Activated CD8-positive, alpha-beta memory T cell treated with anti-CD3 and anti-CD28 coated beads for 24 hours (primary cell): Measurements from ENCODE around the gene NTHL1.

Experiments used
- DNase-seq: peaks from one replicate; pipeline ENCODE4 v3.0.0-alpha.2; 2020

The NTHL1 gene

DNA sequence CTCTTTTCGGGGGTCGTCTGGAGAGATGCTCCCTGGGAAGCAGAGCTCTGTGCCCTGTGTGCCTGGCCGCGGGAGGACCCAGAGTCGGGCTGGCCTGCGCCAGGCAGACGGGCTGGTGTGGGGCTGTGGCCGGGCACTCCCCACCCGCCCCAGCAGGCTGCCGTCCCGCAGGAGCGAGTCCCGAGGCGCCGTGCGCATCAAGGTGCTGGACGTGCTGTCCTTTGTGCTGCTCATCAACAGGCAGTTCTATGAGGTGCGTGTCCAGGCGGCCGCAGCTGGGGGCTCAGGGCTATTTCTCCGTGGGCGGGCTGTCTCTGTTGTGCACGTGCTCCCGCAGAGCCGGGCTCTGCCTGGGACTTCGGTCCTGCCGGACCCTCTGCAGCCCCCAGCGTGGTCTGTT is 15.2 kb upstream of the NTHL1 start:
- no peak for DNase-seq

DNA sequence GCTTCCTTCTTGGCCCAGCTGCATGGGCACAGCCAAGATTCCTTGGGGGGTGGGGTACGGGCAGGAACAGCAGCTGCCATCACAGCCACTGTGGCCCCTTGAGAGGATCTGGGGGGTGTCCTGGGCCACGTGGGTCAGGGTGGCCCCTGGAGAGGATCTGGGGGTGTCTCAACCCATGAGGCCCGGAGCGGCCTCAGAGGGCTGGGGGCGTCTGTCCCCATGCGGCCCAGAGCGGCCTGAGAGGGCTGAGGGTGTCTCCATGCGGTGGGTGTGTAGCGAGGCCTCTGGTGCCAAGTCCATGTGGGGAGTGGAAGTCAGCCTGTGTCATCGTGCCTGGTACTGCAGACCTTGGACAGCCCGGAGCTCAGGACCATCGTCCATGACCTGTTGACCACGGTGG is 13.9 kb upstream of the NTHL1 start:
- no peak for DNase-seq

DNA sequence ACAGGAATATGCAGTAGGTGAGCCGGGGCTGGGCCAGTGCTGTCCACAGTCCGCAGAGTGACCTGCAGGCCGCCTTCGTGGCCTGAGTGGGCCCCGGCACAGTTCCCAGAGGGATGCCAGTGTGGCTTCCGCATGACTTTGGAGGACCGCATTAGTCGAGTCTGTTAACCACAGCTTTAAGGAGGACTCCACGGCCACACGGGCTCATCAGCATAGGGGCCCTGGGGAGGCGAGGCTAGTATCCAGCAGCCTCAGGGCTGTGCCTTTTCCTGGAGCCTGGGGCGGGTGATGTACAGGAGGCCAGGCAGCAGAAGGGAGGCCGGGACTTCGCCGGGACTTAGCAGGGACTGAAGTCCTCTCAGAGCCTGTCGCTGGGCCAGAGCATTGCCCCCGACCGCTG is 13.4 kb upstream of the NTHL1 start:
- DNase-seq = no peak

DNA sequence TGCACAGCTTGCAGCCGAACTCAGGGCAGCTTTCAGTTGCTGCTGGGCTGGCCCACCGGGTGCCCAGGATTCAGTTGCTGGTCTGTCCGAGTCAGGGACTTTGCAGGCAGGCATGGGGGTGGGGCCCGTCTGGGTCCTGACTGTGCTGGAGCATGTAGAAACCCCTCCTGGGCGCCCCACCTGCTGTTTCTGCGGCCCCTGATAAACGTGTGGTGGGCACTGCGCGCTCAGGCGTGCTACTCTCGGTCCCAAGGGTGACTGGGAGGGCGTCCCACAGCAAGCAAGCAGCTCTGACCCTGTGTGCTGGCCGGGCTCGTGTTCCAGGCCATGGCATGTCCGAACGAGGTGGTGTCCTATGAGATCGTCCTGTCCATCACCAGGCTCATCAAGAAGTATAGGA is 12.7 kb upstream of the NTHL1 start:
- DNase-seq = no peak

DNA sequence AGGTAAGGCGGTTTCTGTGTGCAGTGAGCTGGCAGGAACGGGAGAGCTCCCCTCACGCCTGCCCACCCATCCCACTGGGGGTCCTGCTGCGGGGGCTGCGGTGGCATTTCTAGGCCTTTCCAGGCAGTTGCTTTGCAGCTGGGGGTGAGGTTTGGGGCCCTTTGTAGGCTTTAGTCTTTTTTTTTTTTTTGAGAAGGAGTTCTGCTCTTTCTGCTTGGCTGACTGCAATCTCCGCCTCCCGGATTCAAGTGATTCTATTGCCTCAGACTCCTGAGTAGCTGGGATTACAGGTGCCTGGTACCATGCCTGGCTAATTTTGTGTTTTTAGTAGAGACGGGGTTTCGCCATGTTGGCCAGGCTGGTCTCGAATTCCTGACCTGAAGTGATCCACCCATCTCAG is 11.2 kb upstream of the NTHL1 start:
- no peak for DNase-seq

DNA sequence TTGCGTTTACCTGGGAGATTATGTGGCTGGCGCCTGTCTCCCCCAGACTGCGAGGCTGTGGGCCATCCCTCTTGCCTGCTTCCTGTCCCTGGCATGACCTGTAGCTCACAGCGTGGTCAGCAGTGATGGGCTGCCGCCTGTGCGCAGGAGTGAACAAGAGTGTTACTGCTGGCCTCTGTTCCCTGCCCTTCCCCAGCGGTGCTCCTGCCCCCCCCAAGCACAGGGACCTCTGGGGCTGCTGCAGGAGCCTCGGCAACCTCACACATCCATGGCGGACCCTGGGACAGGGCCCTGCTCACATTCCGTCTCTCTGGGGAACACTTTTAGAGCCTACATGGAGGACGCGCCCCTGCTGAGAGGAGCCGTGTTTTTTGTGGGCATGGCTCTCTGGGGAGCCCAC is 10.8 kb upstream of the NTHL1 start:
- no peak for DNase-seq

DNA sequence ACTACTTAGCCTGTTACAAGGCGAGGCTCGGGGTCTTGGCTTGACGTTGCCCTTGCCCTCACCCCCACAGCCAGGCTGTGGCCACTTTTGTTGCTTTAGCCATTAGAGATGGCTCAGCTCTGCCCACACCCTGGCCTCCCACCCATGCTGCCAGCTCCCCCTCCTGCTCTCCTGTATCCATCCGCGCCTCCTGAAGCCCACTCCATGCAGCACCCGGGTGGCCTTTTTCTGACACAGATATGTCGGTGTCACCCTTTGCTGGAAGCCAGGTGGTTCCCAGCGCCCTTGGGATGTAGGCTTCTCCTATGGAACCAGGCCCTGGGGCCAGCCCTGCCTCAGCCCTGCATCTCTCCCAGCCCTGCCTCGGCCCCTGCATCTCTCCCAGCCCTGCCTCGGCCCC is 9.8 kb upstream of the NTHL1 start:
- DNase-seq = no peak

DNA sequence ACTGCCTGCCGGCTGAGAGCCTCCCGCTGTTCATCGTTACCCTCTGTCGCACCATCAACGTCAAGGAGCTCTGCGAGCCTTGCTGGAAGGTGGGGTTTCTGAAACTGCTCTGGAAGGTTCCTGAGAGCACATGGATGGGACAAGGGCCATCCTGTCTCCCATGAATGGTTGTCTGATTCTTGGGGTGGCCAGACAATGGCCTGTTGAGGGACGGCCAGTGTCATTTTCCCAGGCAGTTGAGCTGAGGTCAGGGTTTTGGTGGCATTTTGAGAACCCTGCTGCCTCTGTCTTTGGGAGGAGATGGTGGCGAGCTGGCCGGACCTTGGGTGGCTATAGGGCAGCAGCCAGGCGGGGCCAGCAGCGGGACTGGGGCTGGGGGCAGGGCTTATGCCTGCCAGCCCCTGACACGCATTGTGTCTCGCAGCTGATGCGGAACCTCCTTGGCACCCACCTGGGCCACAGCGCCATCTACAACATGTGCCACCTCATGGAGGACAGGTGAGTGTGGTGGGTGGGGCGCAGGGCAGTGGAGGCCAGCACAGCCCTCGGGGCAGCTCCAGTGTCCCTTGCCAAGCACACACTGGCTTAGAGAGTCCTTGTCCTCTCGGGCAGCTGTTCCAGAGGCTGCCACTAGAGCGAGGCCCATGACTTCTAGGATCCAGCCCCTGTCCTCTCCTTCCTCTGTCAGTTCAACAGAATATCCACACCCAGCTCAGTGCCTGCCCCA is 9.2 kb upstream of the NTHL1 start:
- DNase-seq = no peak

DNA sequence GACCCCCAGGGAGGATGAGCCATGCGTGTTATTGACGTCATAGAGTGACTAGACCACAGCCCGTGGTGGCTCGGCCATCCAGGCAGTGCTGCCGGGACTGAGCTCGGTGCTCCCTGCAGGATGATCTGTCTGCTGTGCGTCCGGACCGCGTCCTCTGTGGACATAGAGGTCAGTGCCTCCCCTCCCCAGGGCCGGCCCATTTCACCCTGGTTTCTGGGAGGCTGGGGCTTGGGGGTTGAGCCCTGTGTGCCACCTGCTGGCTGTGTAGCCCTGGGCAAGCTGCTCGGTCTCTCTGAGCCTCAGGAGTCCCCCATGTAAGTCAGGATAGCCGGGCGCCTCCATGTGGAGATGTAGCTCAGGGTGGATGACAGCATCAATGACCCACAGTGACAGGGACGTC is 8.4 kb upstream of the NTHL1 start:
- no peak for DNase-seq

DNA sequence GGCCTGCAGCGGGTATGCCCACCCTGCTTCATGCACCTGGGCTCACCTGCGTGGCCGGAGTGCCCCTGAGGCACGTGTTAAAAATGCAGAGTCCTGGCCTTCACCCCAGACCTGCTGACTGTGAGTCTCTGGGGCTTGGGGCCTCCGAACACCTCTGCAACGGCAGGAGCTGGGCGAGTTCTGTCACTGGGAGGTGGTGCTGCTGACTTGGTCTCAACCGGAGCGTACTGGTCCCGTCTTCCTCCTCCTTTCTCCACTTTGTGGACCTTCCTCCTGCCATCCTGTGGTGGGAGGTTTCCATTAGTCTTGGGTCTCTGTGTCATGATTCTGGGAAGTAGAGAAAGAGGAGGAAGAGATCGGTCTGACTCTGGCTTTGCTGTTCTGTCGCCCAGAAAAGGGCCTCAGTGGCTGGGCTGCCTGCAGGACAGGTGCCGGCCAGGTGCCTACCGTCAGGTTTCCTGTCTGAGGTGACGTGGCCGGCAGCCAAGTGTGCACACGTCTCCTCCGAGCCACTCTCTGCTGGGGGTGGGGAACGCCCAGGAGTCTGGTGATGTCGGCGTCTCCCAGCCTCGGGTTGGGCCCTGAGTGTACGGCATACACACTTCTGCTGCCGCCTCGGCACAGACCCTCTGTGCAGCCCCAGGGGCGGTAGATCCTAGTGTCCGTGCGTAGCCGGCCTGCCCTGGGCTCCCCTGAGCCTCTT is 7.1 kb upstream of the NTHL1 start:
- no peak for DNase-seq

DNA sequence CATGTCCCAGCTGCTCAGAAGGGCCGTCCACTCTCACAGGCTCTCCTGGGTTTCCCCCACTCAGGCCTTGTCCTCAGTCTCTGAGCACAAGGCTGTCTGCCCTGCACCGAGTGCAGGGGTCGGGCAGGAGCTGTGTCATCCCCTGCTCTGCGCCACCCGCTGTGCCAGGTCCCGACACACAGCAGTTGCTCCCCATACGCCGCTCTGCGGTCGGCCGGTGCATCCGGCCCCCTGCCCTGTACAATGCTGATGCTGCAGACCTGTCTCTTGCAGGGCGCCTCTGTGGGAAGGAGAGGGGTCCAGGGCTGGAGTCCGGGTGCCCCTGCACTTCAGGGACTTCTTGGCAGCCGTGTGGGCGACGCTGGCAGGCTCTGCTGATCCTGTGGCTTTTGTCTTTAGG is 6.3 kb upstream of the NTHL1 start:
- DNase-seq = no peak

DNA sequence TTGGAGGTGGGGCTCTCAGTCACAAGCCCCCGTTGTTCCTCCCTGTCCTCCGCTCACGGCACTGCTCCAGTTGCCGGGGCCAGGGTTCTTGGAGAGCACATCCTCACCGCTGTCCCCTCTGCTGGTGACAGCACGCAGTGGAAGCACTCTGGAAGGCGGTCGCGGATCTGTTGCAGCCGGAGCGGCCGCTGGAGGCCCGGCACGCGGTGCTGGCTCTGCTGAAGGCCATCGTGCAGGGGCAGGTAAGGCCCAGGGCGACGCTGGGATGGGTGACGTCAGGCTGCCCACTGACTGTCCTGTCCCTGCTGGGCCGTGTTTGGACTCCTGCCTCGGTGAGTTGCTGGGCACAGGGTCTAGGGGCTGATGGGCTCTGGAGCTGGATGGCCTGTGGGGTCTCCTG is 5.6 kb upstream of the NTHL1 start:
- no peak for DNase-seq

DNA sequence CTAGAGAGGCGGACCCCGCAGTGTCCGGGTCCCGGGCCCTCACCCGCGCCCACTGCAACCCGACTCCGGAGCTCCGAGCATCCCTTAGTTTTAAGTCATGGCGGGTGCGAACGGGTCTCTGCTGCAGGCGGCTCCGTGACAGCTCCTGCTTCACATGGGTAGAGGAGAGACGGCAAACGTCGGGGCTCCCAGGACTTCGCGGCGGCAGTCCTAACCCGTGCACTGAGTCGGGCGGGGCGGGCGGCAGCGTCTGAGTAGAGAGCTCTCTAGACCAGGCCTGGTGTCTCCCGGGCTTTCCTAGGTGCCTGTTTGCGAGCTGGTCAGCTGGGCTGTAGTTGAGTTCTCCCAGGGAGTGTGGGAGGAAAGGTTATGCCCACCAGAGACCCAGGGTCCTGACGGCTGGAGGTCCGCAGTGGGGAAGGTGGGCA is 496 bp upstream of the NTHL1 start:
- no peak for DNase-seq

DNA sequence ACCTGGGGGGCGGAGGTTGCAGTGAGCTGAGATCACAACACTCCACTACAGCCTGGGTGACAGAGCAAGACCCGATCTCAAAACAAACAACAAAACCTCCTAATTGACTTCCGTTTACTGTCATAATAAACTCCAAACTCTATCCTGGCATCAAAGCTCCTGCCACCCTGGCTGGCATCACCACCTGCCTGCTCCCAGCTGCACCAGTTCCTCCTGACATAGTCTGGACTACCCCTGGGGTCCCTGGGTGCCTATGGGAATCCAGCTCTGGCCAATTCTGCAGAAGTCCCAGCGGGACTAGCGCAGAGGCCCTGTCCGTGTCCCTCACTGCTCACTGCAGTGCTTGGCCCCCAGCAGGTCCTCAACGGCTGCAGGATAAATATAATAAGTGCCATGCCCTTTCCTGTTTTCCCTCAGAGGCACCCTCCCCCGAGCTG is 723 bp downstream of the NTHL1 start:
- peak; percentile 64 for DNase-seq

DNA sequence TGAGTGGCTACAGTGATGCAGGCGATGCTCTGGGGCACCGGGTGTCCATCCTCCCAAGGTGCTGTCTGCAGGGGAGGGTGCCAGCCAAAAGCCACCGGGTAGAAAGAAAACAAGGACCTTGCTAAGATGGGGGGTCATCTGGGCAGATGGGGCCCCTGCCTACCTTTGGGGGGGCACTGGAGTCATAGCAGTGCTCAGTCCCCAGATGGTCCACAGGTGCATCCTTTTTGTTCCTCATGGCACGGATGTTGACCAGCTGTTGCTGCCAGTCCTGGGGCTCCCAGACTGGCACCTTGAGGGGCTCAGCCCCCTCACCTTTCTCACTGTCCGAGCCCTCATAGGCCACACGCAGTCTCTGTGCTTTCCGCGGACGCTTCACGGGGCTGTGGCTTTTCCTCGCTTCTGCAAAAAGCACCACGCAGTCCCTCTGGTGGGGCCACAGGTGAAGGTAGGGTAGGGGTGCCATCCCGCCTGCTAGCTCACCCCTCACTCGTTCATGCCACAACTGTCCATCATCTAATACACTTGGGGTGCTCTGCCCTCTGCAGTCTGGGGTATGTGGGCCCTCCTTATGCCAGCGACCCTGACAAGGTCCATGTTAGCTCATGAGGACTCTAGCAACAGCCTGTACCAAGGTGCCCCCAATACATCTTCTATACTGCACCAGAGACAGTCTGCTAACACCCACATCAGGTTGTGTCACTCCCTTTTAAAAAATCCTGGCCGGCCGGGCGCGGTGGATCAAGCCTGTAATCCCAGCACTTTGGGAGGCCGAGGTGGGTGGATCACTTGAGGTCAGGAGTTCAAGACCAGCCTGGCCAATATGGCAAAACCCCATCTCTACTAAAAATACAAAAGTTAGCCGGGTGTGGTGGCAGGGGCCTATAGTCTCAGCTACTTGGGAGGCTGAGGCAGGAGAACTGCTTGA is 1.4 kb downstream of the NTHL1 start:
- no peak for DNase-seq

DNA sequence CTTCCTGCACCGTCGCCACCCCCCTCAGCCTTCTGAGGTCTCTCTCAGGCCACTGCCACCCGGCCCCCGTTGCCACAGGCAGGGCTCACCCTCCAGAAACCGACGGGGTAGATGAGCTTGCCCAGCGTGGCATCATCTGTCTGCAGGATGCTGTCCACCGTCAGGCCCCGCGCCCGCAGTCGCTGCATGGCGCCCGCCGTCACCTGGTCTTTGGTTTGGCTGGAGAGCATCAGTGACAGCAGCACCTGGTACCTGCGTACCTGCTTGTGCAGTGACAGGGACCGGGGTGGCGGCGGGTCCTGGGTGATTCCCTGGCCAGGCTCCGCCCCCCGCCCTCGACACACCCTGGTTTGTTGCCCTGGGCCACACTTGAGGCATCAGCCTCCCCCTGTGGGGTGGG is 3.1 kb downstream of the NTHL1 start:
- no peak for DNase-seq

DNA sequence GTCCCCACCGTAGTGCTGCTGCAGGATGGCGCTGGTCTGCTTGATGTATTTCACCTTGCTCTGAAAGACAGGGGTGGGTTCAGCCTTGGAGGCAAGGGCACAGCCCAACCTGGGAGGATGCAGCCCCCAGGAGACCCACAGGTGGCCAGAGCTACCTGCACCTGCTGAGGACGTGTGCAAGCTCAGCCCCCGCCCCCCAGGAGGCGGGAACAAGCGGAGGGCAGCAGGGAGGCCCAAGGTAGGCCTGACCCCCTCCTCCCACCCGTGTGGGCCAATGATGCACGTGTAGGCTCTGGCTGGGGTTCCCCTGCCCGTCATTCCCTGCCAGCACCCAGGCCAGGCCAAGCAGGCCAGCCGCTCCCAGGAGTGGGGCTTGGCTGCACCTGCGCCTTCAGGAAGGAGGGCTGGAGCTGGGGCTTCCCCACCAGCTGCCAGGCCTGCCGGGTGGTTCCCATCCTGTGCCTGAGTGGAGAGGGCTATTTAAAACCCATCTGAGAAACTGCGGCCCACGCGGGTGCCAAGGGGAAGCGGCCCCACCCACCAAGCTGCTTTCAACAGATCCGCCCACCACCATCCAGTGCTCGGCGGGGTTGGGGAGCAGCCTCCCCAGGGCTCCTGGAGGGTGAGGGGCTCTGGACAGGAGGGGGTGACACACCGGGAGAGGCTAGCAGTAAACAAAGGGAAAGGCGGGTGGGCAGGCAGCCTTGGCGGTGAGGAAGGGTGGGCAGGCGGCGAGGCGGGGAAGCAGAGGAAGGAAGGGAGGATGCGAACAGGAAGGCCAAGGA is 3.8 kb downstream of the NTHL1 start:
- no peak for DNase-seq

DNA sequence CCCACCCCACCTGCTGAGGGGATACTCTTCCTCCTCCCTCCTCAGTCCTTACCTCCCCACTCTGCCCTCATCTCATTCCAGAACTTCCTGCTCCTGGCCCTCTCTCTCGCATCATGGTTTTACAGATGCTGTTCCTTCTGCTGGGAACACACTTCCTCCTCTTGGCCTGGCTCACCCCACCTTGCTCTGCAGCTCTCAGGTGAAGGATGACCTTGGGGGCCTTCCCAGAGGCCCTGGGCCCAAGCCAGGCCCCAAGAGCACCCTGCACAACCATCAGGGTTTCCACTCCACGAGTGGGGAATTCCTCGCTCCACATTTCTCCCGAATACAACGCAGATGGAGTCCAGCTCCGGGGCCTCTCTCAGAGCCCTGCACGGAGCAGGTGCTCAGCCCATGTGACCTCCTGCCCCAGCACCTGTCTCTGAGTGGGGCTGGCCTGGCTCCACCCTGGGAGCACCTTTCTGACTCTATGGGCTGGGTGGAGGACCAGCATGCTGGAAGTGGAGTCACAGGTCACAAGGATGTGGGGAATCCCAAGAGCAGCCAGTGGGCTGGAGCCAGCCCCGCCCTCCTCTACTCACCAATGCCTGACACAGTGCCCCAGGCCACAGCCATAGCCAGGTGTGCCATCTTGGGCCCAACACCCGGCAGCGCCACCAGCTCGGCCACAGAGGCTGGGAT is 4.5 kb downstream of the NTHL1 start:
- no peak for DNase-seq

DNA sequence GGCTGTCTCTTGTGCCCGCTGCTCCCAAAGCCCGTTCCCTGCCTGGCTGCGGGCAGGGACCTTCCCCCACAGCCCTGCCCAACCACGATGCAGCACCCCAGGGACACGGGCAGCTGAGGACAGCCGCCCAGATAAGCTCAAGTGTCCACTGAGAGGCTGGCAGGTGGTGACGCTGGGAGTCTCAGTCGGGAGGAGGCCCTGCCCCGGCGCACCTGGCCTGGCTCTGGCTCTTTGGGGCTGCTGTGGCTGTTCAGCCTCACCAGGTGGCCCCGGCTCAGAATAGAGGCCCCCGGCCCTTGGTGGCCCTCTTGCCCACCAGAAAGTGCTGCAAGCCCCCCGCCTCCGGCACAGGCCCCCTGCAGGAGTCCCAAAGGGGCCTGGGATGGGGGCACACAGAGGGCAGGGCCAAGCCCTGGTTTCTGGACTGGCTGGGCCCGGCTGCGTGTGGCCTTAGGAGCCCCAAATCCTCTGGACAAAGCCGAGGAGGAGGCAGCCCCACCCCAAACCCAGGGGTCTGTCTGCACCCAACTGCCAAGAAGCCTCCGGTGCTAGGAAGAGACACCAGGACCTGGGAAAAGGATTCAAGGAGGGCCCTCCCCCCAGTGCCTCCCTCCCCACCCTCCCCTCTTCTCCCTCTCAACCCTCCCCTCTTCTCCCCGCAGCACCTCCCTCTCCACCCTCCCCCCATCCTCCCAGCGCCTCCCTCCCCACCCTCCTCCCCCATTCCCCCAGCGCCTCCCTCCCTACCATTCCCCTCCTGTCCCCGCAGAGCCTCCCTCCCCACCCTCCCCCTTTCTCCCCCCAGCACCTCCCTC is 5.3 kb downstream of the NTHL1 start:
- DNase-seq = no peak

DNA sequence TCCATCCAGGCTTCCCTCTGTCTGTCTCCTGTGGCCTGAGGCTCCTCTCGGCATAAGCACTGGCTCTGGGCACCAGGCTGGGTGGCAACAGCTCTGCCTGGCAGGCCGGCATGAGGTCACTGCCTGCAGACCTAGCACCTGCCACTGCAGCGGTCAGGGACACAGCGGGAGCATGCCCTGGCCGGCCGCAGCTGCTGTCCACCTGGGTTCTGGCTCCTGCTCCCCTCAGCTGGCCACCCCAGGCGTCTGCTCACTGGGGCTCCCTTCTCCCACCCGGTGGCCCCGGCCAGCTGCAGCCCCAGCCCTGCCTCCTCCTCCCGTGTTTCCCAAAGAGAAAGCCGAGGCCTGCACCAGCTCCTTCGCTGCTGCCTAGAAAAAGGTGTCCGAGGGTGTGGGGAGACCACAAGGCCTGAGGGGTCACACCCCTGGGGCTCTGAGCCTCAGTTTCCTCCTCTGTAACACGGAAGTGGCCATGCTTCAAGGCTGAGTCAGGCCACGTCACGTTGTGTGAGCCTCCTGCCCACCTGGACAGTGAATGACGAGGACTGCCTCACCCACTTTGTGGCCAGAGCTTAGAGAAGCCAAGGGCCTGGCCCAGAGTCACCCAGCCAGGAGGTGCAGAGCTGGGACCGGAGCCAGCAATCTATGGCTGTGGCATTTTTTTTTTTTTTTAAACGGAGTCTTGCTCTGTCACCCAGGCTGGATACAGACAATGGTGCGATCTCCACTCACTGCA is 6.7 kb downstream of the NTHL1 start:
- no peak for DNase-seq
